ENCODE data around the gene SOWAHA. TPM values are rescaled to one million over a fixed set of nuclear protein-coding genes. Genes with fewer than 3 reads are reported as not detected.

SOWAHA gene
- total RNA-seq (2014; rRNA removed; shearing (Covaris generic)): 0.02 and 0.08 TPM in 2 replicates

- DNase-seq: peak; percentile 22 to 37
- Histone ChIP-seq H3K27me3 (peaks cover 4% of the 10 kb centered on the region; the same call in 1 of the 2 replicates), H3K9me3 (replicated peaks) (no peaks in the 10 kb centered on the region), H3K4me3 (peak within 1 kb of the TSS; percentile 38), H3K36me3 (no peaks in the 10 kb centered on the region), H3K27ac (no peak within 1 kb of the TSS), H3K4me1 (no peaks in the 10 kb centered on the region)
These were observed at the start of gene SOWAHA for GRCh38 chr5:132812781-132813598. TSS of gene SOWAHA (plus strand) at chr5:132813302. CDS start at chr5:132813622, 320 bp downstream.

DNA sequence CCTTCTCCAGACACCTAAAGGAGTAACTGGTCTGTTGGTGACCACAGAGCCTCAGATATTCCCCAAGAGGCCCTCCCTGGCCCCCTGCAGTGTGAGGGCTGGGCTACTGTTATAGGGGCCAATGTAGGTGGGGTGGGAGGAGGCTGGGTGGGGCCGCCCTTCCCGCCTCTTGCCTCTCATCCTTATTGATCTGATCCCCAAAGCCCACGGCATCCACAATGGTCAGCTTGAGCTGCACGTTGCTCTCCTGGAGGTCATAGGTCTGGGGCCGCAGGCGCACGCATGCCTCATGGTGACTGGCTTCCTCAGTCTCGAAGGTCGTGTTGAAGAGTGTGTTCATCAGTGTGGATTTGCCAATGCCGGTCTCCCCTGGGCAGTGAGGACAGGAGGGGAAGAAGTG, 49.1 kb upstream of the SOWAHA start:
- Histone ChIP-seq H3K4me1 (peaks cover 3% of the 10 kb centered on the region; the same call in 1 of the 2 replicates), H3K27ac (no peak overlapping the region), H3K9me3 (replicated peaks) (no peaks in the 10 kb centered on the region), H3K36me3 (no peaks in the 10 kb centered on the region), H3K4me3 (no peak overlapping the region), H3K27me3 (no peaks in the 10 kb centered on the region)
- DNase-seq: no peak

DNA sequence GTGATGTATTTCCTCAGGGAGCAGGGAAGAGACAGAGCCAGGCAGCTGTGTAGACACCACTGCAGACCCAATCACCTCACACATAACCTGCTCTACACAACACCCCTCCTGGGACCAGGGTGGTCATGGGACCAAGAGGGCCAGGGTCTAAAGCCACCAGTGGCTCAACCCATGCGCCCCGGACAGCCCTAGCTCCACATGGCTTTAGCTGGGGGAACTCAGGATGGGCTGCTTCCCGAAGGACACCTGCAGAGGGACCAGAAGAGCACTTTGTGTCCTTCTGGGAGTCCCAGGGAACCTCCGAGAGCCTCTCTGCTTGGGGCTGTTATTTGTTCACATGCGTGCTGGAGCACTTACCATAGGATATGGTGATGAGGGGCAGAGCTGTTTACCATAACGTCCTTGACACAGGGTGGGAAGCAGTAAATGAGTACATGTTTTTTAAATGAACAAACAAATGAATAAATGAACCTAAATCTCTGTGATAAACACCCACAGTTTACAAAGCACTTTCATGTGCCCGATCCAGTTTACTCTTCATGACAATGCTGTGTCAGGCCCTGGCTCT, 48.3 kb upstream of the SOWAHA start:
- H3K27me3 ChIP-seq: no peaks in the 10 kb centered on the region
- H3K27ac ChIP-seq: no peak overlapping the region
- no peak overlapping the region for H3K4me3 ChIP-seq
- no peak for DNase-seq
- H3K9me3 ChIP-seq (replicated peaks): no peaks in the 10 kb centered on the region
- H3K36me3 ChIP-seq: no peaks in the 10 kb centered on the region
- H3K4me1 ChIP-seq: peaks cover 3% of the 10 kb centered on the region; the same call in 1 of the 2 replicates

- Histone ChIP-seq H3K9me3 (replicated peaks) (no peaks in the 10 kb centered on the region), H3K36me3 (no peaks in the 10 kb centered on the region), H3K4me1 (peaks cover 3% of the 10 kb centered on the region; the same call in 1 of the 2 replicates), H3K4me3 (no peak overlapping the region), H3K27ac (no peak overlapping the region), H3K27me3 (no peaks in the 10 kb centered on the region)
- DNase-seq: no peak
These were observed 47.6 kb upstream of the SOWAHA start for GRCh38 chr5:132765311-132766019.

DNA sequence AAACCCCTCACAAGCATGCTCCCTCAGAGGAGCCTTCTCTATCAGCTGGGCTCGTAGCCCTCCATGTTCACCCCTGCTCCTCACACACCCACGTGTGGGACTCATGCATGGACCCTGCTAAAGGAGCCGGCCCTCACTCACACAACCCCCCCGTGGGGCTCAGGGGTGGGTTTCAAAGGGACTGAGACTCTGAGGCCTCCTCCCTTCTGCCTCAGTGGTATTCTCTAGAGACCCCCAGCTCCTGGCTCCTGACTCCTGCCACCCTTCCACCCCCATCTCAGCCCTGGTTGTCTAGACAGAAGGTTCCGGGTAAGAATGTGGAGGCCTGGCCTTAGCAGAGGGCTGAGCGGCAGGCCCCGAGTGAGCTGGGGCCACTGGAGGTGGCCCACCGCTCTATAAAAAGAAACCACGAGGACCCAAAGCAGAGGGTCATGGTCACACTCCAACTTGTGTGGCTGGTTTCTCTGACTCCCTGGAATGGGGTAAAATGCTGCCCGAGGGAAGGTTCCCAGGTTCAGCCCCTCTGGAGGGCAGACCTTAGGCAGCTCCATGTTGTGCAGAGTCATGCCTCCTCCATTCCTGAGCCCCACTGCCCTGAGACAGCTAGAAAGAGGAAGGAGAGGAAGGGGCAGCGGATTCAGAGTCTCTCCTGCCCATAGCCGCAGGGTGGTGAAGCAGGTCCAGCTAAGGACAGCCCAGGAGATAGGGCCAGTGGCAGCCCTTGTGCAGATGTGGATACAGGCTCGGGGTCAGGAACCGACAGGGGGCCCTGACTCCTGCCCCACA, 46.9 kb upstream of the SOWAHA start:
- no peak for DNase-seq
- H3K27ac ChIP-seq: no peak overlapping the region
- H3K4me1 ChIP-seq: peaks cover 5% of the 10 kb centered on the region; the same call in 1 of the 2 replicates
- no peaks in the 10 kb centered on the region for H3K9me3 ChIP-seq (replicated peaks)
- no peaks in the 10 kb centered on the region for H3K27me3 ChIP-seq
- H3K4me3 ChIP-seq: no peak overlapping the region
- H3K36me3 ChIP-seq: no peaks in the 10 kb centered on the region

DNA sequence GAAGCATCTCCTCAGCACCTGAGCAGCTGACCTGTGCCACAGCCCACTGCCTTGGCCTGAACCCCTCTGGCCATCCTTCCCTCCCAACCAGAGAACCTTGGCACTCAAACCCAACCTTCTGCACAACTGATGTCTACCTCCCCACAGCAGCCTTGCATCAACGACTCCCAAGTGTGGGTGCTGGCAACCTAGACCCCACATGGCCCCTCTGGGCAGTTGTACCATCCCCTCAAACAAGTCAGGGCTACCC, 46.4 kb upstream of the SOWAHA start:
- no peak overlapping the region for H3K4me3 ChIP-seq
- no peak for DNase-seq
- H3K36me3 ChIP-seq: no peaks in the 10 kb centered on the region
- H3K9me3 ChIP-seq (replicated peaks): no peaks in the 10 kb centered on the region
- H3K27ac ChIP-seq: no peak overlapping the region
- H3K4me1 ChIP-seq: peaks cover 10% of the 10 kb centered on the region; the same call in 1 of the 2 replicates
- H3K27me3 ChIP-seq: no peaks in the 10 kb centered on the region

GRCh38 chr5:132767150-132767549, 46.0 kb upstream of the SOWAHA start:
- H3K4me1 ChIP-seq: peaks cover 13% of the 10 kb centered on the region; the same call in 1 of the 2 replicates
- no peaks in the 10 kb centered on the region for H3K9me3 ChIP-seq (replicated peaks)
- H3K27me3 ChIP-seq: no peaks in the 10 kb centered on the region
- no peak overlapping the region for H3K4me3 ChIP-seq
- H3K27ac ChIP-seq: no peak overlapping the region
- no peaks in the 10 kb centered on the region for H3K36me3 ChIP-seq
- no peak for DNase-seq

DNA sequence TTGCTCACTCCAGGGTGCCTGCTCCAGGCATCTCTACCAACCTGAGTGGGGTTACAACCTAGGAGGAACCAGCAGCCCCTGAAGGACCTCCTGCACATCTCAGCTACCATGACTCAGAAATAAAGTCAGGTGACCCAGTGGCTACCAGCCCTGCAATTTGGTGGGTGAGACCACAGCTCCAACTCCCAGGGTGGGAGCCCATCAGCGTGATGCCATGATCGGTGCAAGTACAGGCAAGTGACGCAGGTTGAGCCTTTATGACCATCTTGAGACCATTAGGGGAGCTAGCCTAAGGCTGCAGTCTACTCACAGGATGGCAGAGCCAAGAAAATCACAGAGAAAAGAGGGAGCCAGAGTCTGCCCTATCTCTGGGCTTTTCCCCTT, 44.6 kb upstream of the SOWAHA start:
- no peak overlapping the region for H3K4me3 ChIP-seq
- DNase-seq: no peak
- H3K27ac ChIP-seq: no peak overlapping the region
- no peaks in the 10 kb centered on the region for H3K9me3 ChIP-seq (replicated peaks)
- peaks cover 13% of the 10 kb centered on the region; the same call in 1 of the 2 replicates for H3K4me1 ChIP-seq
- no peaks in the 10 kb centered on the region for H3K36me3 ChIP-seq
- H3K27me3 ChIP-seq: no peaks in the 10 kb centered on the region

DNA sequence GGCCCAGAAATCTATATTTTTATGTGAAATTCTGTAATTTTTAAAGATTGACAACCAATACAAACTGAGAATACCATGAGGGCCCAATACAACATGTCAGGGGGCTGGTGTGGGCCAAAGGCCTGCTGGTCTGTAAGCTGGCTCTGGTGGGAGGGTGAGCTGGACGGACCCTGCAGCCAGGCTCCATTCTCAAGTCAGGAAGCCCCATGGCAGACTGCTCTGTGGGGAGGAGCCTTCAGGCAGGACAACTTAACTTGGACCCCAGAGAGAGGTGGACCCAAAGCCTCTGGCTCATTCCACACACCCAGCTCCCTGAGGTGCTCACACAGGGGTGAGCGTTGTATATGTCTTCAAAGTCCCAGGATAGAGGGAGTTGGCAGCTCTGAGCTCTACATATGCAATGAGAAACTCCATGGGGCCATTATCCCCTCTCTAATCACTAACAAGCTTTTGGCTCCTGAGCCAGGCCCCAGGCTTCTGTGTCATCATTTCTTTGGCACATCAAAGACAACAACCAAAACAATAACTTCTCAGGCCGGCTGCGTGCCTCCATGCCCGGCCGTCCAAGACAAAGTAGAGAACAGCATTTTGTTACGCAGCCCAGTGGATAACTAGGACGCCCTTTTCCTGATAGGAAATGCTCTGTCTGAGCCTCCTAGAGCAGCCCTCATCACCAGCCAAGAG, 42.5 kb upstream of the SOWAHA start:
- peaks cover 13% of the 10 kb centered on the region; the same call in 1 of the 2 replicates for H3K4me1 ChIP-seq
- H3K36me3 ChIP-seq: no peaks in the 10 kb centered on the region
- H3K27me3 ChIP-seq: no peaks in the 10 kb centered on the region
- no peaks in the 10 kb centered on the region for H3K9me3 ChIP-seq (replicated peaks)
- H3K4me3 ChIP-seq: no peak overlapping the region
- H3K27ac ChIP-seq: peak overlapping the region; percentile 41; the same call in 1 of the 2 replicates
- DNase-seq: no peak

GRCh38 chr5:132771503-132771998, 41.6 kb upstream of the SOWAHA start:
- no peak overlapping the region for H3K4me3 ChIP-seq
- peak overlapping the region; percentile 41; the same call in 1 of the 2 replicates for H3K27ac ChIP-seq
- DNase-seq: peak; percentile 47 to 63
- H3K4me1 ChIP-seq: peaks cover 13% of the 10 kb centered on the region; the same call in 1 of the 2 replicates
- no peaks in the 10 kb centered on the region for H3K27me3 ChIP-seq
- H3K9me3 ChIP-seq (replicated peaks): no peaks in the 10 kb centered on the region
- H3K36me3 ChIP-seq: no peaks in the 10 kb centered on the region

GRCh38 chr5:132772291-132773070, 40.6 kb upstream of the SOWAHA start:
- Histone ChIP-seq H3K4me1 (peaks cover 12% of the 10 kb centered on the region; the same call in 1 of the 2 replicates), H3K9me3 (replicated peaks) (no peaks in the 10 kb centered on the region), H3K36me3 (no peaks in the 10 kb centered on the region), H3K27ac (no peak overlapping the region), H3K27me3 (no peaks in the 10 kb centered on the region), H3K4me3 (no peak overlapping the region)
- DNase-seq: no peak

DNA sequence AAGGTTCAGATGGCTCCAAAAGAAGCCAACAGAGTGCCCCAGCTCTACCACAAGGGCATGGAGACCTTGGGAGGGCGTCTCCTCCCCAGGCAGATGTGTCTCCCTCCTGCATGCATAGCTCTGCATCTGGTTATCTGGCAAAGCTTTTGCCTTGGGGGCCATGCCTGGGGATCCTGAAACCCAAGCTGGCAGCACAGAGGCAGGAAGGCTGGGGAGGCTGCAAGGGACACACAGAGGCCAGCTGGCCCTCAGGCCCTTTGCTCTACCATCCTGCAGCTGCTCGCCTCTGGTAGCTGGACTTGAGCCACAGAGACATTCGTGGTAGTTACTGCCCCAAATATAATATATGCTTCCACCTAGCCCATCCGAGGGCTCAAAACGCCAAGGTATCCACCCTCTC, 40.0 kb upstream of the SOWAHA start:
- Histone ChIP-seq H3K27ac (no peak overlapping the region), H3K36me3 (no peaks in the 10 kb centered on the region), H3K4me1 (peaks cover 11% of the 10 kb centered on the region; the same call in 1 of the 2 replicates), H3K27me3 (peaks cover 4% of the 10 kb centered on the region; the same call in 1 of the 2 replicates), H3K4me3 (no peak overlapping the region), H3K9me3 (replicated peaks) (no peaks in the 10 kb centered on the region)
- DNase-seq: peak; percentile 27 to 40

All from SJCRH30 (cell line).